Thyroid gland (tissue), 4 donors: ENCODE results near the gene ZNF576. TPM values are rescaled to one million over a fixed set of nuclear protein-coding genes. Genes with fewer than 3 reads are reported as not detected.
"Not testable (repeated sequence)": the region's sequence is repeated elsewhere in the genome, so short reads cannot be mapped to it uniquely, and the experiment has no call there.

ENCODE experiments used
- DNase-seq, 2 donors: peaks; one replicate each; pipeline ENCODE4 v3.0.0-alpha.2; 2019
- H3K27ac ChIP-seq, 3 donors: fragments of 200-600 bp; sonication (generic); 1 replicate in 2 of 3; 2 replicates in 1 of 3; pipeline ENCODE4 v1.5.1; 2016 to 2019; ENCODE audit warnings: mild to moderate bottlenecking in 1 of 3, moderate library complexity in 1 of 3
- H3K27me3 ChIP-seq: fragments of 200-600 bp; sonication (generic); one replicate; pipeline ENCODE4 v1.5.1; 2019
- H3K36me3 ChIP-seq, 2 donors: fragments of 200-600 bp; sonication (generic); one replicate each; pipeline ENCODE4 v1.5.1; 2016 to 2019
- H3K4me1 ChIP-seq, 2 donors: fragments of 200-600 bp; sonication (generic); one replicate each; pipeline ENCODE4 v1.5.1; 2017 to 2019
- H3K4me3 ChIP-seq, 3 donors: fragments of 200-600 bp; sonication (generic); replicated peaks in 1 of 3; 1 replicate in 2 of 3; 2 replicates in 1 of 3; pipeline ENCODE4 v1.5.1; 2016; ENCODE audit warnings: mild to moderate bottlenecking in 1 of 3
- H3K9me3 ChIP-seq: fragments of 200-600 bp; sonication (generic); one replicate; pipeline ENCODE4 v1.5.1; 2017
- CTCF ChIP-seq, 6 experiments: fragments of 200-600 bp in 3 of 6; fragments of 450-650 bp in 3 of 6; sonication (generic) in 3 of 6; IDR thresholded peaks; one replicate each; pipeline ENCODE4 v1.5.1; 2016 to 2019; ENCODE audit warnings: antibody characterized with exemption in 6 of 6, mild to moderate bottlenecking in 2 of 6, inconsistent platforms in 1 of 6, moderate library complexity in 1 of 6
- POLR2A ChIP-seq, 2 donors: fragments of 450-650 bp; IDR thresholded peaks; one replicate each; pipeline ENCODE4 v1.6.1; 2017; ENCODE audit warnings: antibody characterized with exemption in 2 of 2, mild to moderate bottlenecking in 2 of 2, moderate library complexity in 1 of 2
- WGBS, 2 donors: methylation state at CpG; one replicate each; pipeline ENCODE4 v1.1.5; 2017; 5-methylcytosine and 5-hydroxymethylcytosine counted together
- intact Hi-C: fragments of 100-400 bp; cut with DNase I; formaldehyde crosslinking; loops from one replicate; pipeline ENCODE4 v1.15.1; 2023
- total RNA-seq, 4 donors: library from RNA; depleted of rRNA; stranded (reverse); fragments of >200 nt; gene quantifications; one replicate each; pipeline ENCODE4 v1.2.3, GENCODE V29; 2016

ZNF576 gene
- total RNA-seq, 4 donors from 2014 or later = 15.7 to 23.5 (median 17.9) TPM

- no peak for TF ChIP-seq POLR2A (IDR thresholded peaks at IDR 0.05)
- no peak for TF ChIP-seq CTCF (IDR thresholded peaks at IDR 0.05)
- H3K27ac ChIP-seq = no peak overlapping the region
- H3K36me3 ChIP-seq = no peaks in the 10 kb centered on the region
- 29 to 34% methylated on average over 5 of the region's 5 CpGs for WGBS, 2 donors
- no peak for DNase-seq
- H3K9me3 ChIP-seq = no peaks in the 10 kb centered on the region
- H3K4me3 ChIP-seq = no peak overlapping the region
- intact Hi-C loops = no loop called here
- no peaks in the 10 kb centered on the region for H3K4me1 ChIP-seq
- no peaks in the 10 kb centered on the region for H3K27me3 ChIP-seq
Observed at GRCh38 chr19:43634506-43634871, 38.1 kb downstream of the ZNF576 start.

GRCh38 chr19:43634872-43635560 is 38.6 kb downstream of the ZNF576 start:
- no peak overlapping the region for H3K4me3 ChIP-seq
- peaks cover 1 to 2% of the 10 kb centered on the region in 2 donors for H3K4me1 ChIP-seq
- H3K9me3 ChIP-seq = no peaks in the 10 kb centered on the region
- no peak overlapping the region for H3K27ac ChIP-seq
- intact Hi-C loops = no loop called here
- H3K27me3 ChIP-seq = no peaks in the 10 kb centered on the region
- H3K36me3 ChIP-seq = no peaks in the 10 kb centered on the region
- DNase-seq = no peak
- WGBS, 2 donors = 24 to 29% methylated on average over 15 to 17 of the region's 17 CpGs
- no peak for TF ChIP-seq CTCF (IDR thresholded peaks at IDR 0.05)

- H3K4me1 ChIP-seq, intact Hi-C loops, H3K27ac ChIP-seq, H3K36me3 ChIP-seq, DNase-seq, H3K9me3 ChIP-seq, H3K4me3 ChIP-seq, H3K27me3 ChIP-seq: not testable (repeated sequence)
- 50 to 67% methylated on average over 2 of the region's 2 CpGs for WGBS, 2 donors
Observed at GRCh38 chr19:43635561-43635940, 39.2 kb downstream of the ZNF576 start.

GRCh38 chr19:43636121-43636683 is 39.8 kb downstream of the ZNF576 start:
- Histone ChIP-seq H3K27me3 (no peaks in the 10 kb centered on the region), H3K9me3 (no peaks in the 10 kb centered on the region), H3K4me3 (no peak overlapping the region), H3K27ac (no peak overlapping the region), H3K4me1 (peaks cover 7 to 8% of the 10 kb centered on the region in 2 donors), H3K36me3 (no peaks in the 10 kb centered on the region)
- DNase-seq = no peak
- intact Hi-C loops = no loop called here
- no peak for TF ChIP-seq POLR2A (IDR thresholded peaks at IDR 0.05)
- no peak for TF ChIP-seq CTCF (IDR thresholded peaks at IDR 0.05)
- 73 to 83% methylated on average over 9 to 10 of the region's 14 CpGs for WGBS, 2 donors

- Histone ChIP-seq H3K36me3 (no peaks in the 10 kb centered on the region), H3K4me1 (peaks cover 7 to 8% of the 10 kb centered on the region in 2 donors), H3K9me3 (no peaks in the 10 kb centered on the region), H3K27ac (no peak overlapping the region), H3K27me3 (no peaks in the 10 kb centered on the region), H3K4me3 (no peak overlapping the region)
- no peak for DNase-seq
- intact Hi-C loops = no loop called here
- TF ChIP-seq CTCF (IDR thresholded peaks at IDR 0.05) (no peak), POLR2A (IDR thresholded peaks at IDR 0.05) (no peak)
- 71 to 76% methylated on average over 13 of the region's 13 CpGs for WGBS, 2 donors
Observed at GRCh38 chr19:43638214-43638994, 42.0 kb downstream of the ZNF576 start.
